Measurements from ENCODE around the gene ARHGAP15.
A peak's percentile ranks its signal among the peaks of the same experiment; 100 is the strongest.

The ARHGAP15 gene

GRCh38 chr2:143229952-143230351, 100.7 kb downstream of the ARHGAP15 start:
- no peak for DNase-seq

GRCh38 chr2:143230506-143231253, 101.5 kb downstream of the ARHGAP15 start:
- no peak for DNase-seq

- DNase-seq = no peak
Observed at GRCh38 chr2:143231254-143231645, 102.0 kb downstream of the ARHGAP15 start.

- DNase-seq = no peak
Observed at GRCh38 chr2:143237146-143237777, 108.0 kb downstream of the ARHGAP15 start.

GRCh38 chr2:143241403-143242088, 112.3 kb downstream of the ARHGAP15 start:
- no peak for DNase-seq

GRCh38 chr2:143246246-143246645, 117.0 kb downstream of the ARHGAP15 start:
- DNase-seq = no peak

GRCh38 chr2:143246815-143247744, 117.9 kb downstream of the ARHGAP15 start:
- no peak for DNase-seq

- DNase-seq = no peak
Observed at GRCh38 chr2:143248631-143249030, 119.4 kb downstream of the ARHGAP15 start.

- no peak for DNase-seq
Observed at GRCh38 chr2:143251681-143252080, 122.5 kb downstream of the ARHGAP15 start.

GRCh38 chr2:143252138-143252907, 123.1 kb downstream of the ARHGAP15 start:
- DNase-seq = no peak

- no peak for DNase-seq
Observed at GRCh38 chr2:143254110-143254509, 124.9 kb downstream of the ARHGAP15 start.

GRCh38 chr2:143255086-143255485, 125.9 kb downstream of the ARHGAP15 start:
- no peak for DNase-seq

GRCh38 chr2:143255899-143256298, 126.7 kb downstream of the ARHGAP15 start:
- no peak for DNase-seq

GRCh38 chr2:143258126-143258892, 129.1 kb downstream of the ARHGAP15 start:
- DNase-seq = no peak

- DNase-seq = peak; percentile 72
Observed at GRCh38 chr2:143259368-143259958, 130.2 kb downstream of the ARHGAP15 start.

GRCh38 chr2:143261986-143262385, 132.8 kb downstream of the ARHGAP15 start:
- DNase-seq = no peak

GRCh38 chr2:143262389-143262788, 133.2 kb downstream of the ARHGAP15 start:
- DNase-seq = no peak

GRCh38 chr2:143263066-143263625, 133.9 kb downstream of the ARHGAP15 start:
- no peak for DNase-seq

GRCh38 chr2:143264851-143265250, 135.6 kb downstream of the ARHGAP15 start:
- DNase-seq = no peak

- DNase-seq = no peak
Observed at GRCh38 chr2:143279672-143280071, 150.5 kb downstream of the ARHGAP15 start.

Data from retina (tissue), 1 donor.